SK-N-SH treated with all-trans-retinoic acid at 6 μM for 48 hours (cell line): ENCODE results near the gene SNAPC2.
"Not testable (repeated sequence)": the region's sequence is repeated elsewhere in the genome, so short reads cannot be mapped to it uniquely, and the experiment has no call there.

Source experiments
- ATAC-seq: fragments of 200-7000 bp; cut with Tn5 transposase; 3 replicates; pipeline ENCODE4 v1.9.1; 2020; ENCODE audit warnings: mild to moderate bottlenecking, moderate library complexity
- ARNTL ChIP-seq: fragments of 450-650 bp; formaldehyde crosslinking; IDR thresholded peaks from 2 replicates; pipeline ENCODE4 v1.5.0; 2020; ENCODE audit warnings: low read depth, mild to moderate bottlenecking, moderate library complexity, borderline replicate concordance
- BACH2 ChIP-seq: fragments of 250-450 bp; sonication (Bioruptor Pico); IDR thresholded peaks from 2 replicates; pipeline ENCODE4 v1.9.0; 2021; ENCODE audit warnings: mild to moderate bottlenecking, borderline replicate concordance
- GLIS3 ChIP-seq: fragments of 250-450 bp; sonication (Bioruptor Pico); IDR thresholded peaks from 2 replicates; pipeline ENCODE4 v1.5.0; 2020; ENCODE audit warnings: mild to moderate bottlenecking, moderate library complexity
- ISL1 ChIP-seq: fragments of 250-450 bp; sonication (Bioruptor Pico); IDR thresholded peaks from 2 replicates; pipeline ENCODE4 v2.1.2; 2022; ENCODE audit warnings: mild to moderate bottlenecking, moderate library complexity
- OSR1 ChIP-seq: fragments of 250-450 bp; sonication (Bioruptor Pico); IDR thresholded peaks from 2 replicates; pipeline ENCODE4 v1.8.0; 2022; ENCODE audit warnings: moderate library complexity, mild to moderate bottlenecking, inconsistent platforms
- PPARA ChIP-seq: fragments of 250-450 bp; sonication (Bioruptor Pico); IDR thresholded peaks from 2 replicates; pipeline ENCODE4 v1.5.0; 2020; ENCODE audit warnings: mild to moderate bottlenecking, borderline replicate concordance
- RARB ChIP-seq: fragments of 250-450 bp; sonication (Bioruptor Pico); IDR thresholded peaks from 2 replicates; pipeline ENCODE4 v1.8.0; 2021; ENCODE audit warnings: mild to moderate bottlenecking, moderate library complexity
- TCF4 ChIP-seq: fragments of 250-450 bp; sonication (Bioruptor Pico); IDR thresholded peaks from 2 replicates; pipeline ENCODE4 v1.8.0; 2021; ENCODE audit warnings: mild to moderate bottlenecking, moderate library complexity, borderline replicate concordance
- TOX ChIP-seq: fragments of 250-450 bp; sonication (Bioruptor Pico); IDR thresholded peaks from 2 replicates; pipeline ENCODE4 v1.8.0; 2021; ENCODE audit warnings: mild to moderate bottlenecking, moderate library complexity, borderline replicate concordance
- ZC3H10 ChIP-seq: fragments of 250-450 bp; sonication (Bioruptor Pico); IDR thresholded peaks from 2 replicates; pipeline ENCODE4 v1.5.1; 2021; ENCODE audit warnings: mild to moderate bottlenecking, moderate library complexity
- ZFP3 ChIP-seq: fragments of 250-450 bp; sonication (Bioruptor Pico); IDR thresholded peaks from 2 replicates; pipeline ENCODE4 v1.5.0; 2020; ENCODE audit warnings: mild to moderate bottlenecking, moderate library complexity
- ZFP30 ChIP-seq: fragments of 450-650 bp; formaldehyde crosslinking; IDR thresholded peaks from 2 replicates; pipeline ENCODE4 v1.5.0; 2022; ENCODE audit warnings: mild to moderate bottlenecking, moderate library complexity
- ZNF565 ChIP-seq: fragments of 450-650 bp; formaldehyde crosslinking; conservative IDR thresholded peaks from 2 replicates; pipeline ENCODE4 v1.5.0; 2020; ENCODE audit warnings: low read depth, mild to moderate bottlenecking, moderate library complexity
- ZNF70 ChIP-seq: fragments of 450-650 bp; formaldehyde crosslinking; IDR thresholded peaks from 2 replicates; pipeline ENCODE4 v1.5.0; 2020; ENCODE audit warnings: mild to moderate bottlenecking, moderate library complexity
- ZNF8 ChIP-seq: fragments of 450-650 bp; formaldehyde crosslinking; IDR thresholded peaks from 2 replicates; pipeline ENCODE4 v1.5.0; 2020; ENCODE audit warnings: mild to moderate bottlenecking, moderate library complexity
- TF ChIP-seq, protein P1 (sequence below): fragments of 250-450 bp; sonication (Bioruptor Pico); IDR thresholded peaks from 2 replicates; pipeline ENCODE4 v1.5.1; 2020; ENCODE audit warnings: low read depth, mild to moderate bottlenecking, moderate library complexity
- TF ChIP-seq, protein P2 (sequence below): fragments of 250-450 bp; sonication (Bioruptor Pico); IDR thresholded peaks from 2 replicates; pipeline ENCODE4 v1.5.0; 2020; ENCODE audit warnings: mild to moderate bottlenecking, moderate library complexity
- TF ChIP-seq, protein P3 (sequence below): fragments of 250-450 bp; sonication (Bioruptor Pico); IDR thresholded peaks from 2 replicates; pipeline ENCODE4 v1.8.0; 2020; ENCODE audit warnings: mild to moderate bottlenecking, moderate library complexity, borderline replicate concordance
- TF ChIP-seq, protein P4 (sequence below): fragments of 250-450 bp; sonication (Bioruptor Pico); IDR thresholded peaks from 2 replicates; pipeline ENCODE4 v1.8.0; 2021; ENCODE audit warnings: low read depth, mild to moderate bottlenecking, moderate library complexity, borderline replicate concordance

The SNAPC2 gene

DNA sequence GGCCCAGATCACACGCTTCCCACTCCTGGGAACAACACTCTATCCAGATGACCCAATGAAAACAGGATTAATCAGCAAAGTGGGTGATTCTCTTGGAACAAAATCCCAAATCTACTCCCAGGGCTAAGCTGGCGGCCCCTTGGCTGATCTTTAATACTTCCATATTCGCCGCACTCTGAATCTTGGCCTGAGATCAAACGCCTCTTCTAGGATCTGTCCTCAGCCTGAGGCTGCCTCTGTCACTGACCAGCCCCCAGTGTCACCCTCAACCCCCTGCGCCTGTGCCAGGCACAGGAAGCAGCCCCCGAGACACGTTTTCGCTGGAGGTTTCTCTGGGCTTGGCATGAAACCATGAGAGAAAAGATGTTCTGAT is 8.2 kb downstream of the SNAPC2 start:
- peak; percentile 2; the same call in 2 of the 3 replicates for ATAC-seq
- TF ChIP-seq, protein P1, sequence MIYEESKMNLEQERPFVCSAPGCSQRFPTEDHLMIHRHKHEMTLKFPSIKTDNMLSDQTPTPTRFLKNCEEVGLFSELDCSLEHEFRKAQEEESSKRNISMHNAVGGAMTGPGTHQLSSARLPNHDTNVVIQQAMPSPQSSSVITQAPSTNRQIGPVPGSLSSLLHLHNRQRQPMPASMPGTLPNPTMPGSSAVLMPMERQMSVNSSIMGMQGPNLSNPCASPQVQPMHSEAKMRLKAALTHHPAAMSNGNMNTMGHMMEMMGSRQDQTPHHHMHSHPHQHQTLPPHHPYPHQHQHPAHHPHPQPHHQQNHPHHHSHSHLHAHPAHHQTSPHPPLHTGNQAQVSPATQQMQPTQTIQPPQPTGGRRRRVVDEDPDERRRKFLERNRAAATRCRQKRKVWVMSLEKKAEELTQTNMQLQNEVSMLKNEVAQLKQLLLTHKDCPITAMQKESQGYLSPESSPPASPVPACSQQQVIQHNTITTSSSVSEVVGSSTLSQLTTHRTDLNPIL (CRISPR knock-in tag), result no peak
- TF ChIP-seq ZFP3 (CRISPR knock-in tag) (no peak), TOX (CRISPR knock-in tag) (no peak), ZNF8 (CRISPR knock-in tag) (peak; percentile 66)

DNA sequence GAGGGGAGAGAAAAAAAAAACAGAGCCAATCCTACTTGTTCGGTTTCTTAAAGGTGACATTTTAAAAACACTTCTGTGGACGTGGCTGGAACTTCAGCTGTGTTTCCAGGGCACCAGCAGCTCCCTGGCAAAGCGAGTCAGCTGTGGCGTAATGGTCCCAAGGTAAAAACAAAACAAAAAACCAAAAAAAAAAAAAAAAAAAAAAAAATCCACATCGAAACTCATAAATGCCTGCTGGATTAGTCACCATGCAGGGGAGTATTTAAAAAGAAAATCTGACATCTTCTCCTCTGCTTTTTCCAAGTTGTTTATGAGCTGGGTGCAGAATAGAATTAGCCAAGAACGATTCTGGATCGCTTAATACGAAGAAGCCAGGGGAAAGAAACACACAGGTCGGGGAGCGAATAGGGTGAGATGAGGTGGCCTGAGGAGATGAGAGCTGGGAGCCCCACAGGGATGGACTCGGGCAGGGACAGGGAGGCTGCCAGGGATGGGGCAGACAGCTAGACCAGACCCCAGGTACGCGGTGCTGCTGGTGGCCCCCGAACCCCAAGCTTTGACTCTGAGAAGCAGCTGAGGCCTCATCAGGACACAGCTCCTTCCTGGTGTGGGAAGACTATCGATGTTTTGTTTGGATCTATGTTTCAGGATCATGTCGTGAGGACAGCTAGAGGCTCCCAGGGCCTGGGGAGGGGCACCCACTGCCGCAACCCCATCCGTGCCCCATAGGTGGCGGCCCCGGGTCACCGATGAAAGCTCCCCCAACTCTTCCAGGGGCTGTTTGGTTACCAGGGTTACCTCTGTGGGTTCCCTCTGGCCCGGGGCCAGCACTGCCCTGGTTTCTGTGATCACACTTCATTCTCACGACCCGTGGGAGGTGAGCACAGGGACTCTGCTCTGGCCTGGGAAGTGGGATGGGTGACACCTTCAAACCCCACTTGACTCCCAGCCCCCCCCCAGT is 8.9 kb downstream of the SNAPC2 start:
- TF ChIP-seq, protein P1 (CRISPR knock-in tag), result no peak
- TF ChIP-seq ARNTL (CRISPR knock-in tag) (no peak), ZNF565 (no peak), ZFP30 (CRISPR knock-in tag) (no peak), ZNF8 (CRISPR knock-in tag) (no peak), BACH2 (CRISPR knock-in tag) (no peak), ZC3H10 (CRISPR knock-in tag) (no peak), PPARA (no peak), RARB (CRISPR knock-in tag) (no peak), TOX (CRISPR knock-in tag) (no peak), ZNF70 (CRISPR knock-in tag) (no peak), TCF4 (no peak)
- TF ChIP-seq, protein P2, sequence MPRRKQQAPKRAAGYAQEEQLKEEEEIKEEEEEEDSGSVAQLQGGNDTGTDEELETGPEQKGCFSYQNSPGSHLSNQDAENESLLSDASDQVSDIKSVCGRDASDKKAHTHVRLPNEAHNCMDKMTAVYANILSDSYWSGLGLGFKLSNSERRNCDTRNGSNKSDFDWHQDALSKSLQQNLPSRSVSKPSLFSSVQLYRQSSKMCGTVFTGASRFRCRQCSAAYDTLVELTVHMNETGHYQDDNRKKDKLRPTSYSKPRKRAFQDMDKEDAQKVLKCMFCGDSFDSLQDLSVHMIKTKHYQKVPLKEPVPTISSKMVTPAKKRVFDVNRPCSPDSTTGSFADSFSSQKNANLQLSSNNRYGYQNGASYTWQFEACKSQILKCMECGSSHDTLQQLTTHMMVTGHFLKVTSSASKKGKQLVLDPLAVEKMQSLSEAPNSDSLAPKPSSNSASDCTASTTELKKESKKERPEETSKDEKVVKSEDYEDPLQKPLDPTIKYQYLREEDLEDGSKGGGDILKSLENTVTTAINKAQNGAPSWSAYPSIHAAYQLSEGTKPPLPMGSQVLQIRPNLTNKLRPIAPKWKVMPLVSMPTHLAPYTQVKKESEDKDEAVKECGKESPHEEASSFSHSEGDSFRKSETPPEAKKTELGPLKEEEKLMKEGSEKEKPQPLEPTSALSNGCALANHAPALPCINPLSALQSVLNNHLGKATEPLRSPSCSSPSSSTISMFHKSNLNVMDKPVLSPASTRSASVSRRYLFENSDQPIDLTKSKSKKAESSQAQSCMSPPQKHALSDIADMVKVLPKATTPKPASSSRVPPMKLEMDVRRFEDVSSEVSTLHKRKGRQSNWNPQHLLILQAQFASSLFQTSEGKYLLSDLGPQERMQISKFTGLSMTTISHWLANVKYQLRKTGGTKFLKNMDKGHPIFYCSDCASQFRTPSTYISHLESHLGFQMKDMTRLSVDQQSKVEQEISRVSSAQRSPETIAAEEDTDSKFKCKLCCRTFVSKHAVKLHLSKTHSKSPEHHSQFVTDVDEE, result no peak
- TF ChIP-seq, protein P3, sequence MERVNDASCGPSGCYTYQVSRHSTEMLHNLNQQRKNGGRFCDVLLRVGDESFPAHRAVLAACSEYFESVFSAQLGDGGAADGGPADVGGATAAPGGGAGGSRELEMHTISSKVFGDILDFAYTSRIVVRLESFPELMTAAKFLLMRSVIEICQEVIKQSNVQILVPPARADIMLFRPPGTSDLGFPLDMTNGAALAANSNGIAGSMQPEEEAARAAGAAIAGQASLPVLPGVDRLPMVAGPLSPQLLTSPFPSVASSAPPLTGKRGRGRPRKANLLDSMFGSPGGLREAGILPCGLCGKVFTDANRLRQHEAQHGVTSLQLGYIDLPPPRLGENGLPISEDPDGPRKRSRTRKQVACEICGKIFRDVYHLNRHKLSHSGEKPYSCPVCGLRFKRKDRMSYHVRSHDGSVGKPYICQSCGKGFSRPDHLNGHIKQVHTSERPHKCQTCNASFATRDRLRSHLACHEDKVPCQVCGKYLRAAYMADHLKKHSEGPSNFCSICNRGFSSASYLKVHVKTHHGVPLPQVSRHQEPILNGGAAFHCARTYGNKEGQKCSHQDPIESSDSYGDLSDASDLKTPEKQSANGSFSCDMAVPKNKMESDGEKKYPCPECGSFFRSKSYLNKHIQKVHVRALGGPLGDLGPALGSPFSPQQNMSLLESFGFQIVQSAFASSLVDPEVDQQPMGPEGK (CRISPR knock-in tag), result no peak; the same call in 1 of the 2 replicates
- TF ChIP-seq, protein P4, sequence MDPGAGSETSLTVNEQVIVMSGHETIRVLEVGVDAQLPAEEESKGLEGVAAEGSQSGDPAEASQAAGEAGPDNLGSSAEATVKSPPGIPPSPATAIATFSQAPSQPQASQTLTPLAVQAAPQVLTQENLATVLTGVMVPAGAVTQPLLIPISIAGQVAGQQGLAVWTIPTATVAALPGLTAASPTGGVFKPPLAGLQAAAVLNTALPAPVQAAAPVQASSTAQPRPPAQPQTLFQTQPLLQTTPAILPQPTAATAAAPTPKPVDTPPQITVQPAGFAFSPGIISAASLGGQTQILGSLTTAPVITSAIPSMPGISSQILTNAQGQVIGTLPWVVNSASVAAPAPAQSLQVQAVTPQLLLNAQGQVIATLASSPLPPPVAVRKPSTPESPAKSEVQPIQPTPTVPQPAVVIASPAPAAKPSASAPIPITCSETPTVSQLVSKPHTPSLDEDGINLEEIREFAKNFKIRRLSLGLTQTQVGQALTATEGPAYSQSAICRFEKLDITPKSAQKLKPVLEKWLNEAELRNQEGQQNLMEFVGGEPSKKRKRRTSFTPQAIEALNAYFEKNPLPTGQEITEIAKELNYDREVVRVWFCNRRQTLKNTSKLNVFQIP (CRISPR knock-in tag), result no peak
- TF ChIP-seq, all 23 proteins: peak for 0
- peak; percentile 59 for ATAC-seq

DNA sequence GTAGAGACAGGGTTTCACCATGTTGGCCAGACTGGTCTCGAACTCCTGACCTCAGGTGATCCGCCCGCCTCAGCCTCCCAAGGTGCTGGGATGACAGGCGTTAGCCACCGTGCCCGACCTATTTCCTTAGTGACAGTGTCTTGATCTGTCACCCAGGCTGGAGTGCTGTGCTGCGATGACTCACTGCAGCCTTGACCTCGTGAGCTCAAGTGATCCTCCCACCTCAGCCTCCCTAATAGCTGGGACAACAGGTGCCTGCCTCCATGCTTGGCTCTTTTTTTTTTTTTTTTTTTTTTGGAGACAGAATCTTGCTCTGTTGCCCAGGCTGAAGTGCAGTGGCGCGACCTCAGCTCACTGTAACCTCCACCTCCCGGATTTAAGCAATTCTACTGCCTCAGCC is 9.9 kb downstream of the SNAPC2 start:
- ATAC-seq, result not testable (repeated sequence)

DNA sequence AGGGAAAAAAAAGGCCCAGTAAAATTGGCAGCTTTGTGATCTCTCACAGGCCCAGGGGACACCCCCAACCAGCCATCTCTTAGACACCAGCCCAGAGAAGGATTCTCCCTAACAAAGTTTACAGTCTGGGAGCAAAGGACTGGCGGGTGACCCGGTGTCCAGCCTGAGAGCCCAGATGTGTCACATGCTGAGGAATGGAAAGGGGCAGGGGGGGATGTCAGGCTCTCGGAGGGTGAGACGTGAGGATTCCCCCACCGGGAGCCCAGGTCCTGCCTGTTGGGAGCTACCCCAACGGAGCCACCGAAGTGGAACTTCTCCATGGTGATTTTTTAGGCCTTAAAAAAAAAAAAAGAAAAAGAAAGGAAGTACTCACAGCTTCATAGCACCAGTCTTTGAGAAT is 10.6 kb downstream of the SNAPC2 start:
- ATAC-seq, result no peak
- TF ChIP-seq OSR1 (no peak), PPARA (no peak), ISL1 (no peak), GLIS3 (CRISPR knock-in tag) (no peak), TOX (CRISPR knock-in tag) (no peak)
- TF ChIP-seq, protein P4 (CRISPR knock-in tag), result no peak
- TF ChIP-seq, protein P1 (CRISPR knock-in tag), result no peak
